ENCODE results near the gene PLGRKT. TPM values are rescaled to one million over a fixed set of nuclear protein-coding genes. Genes with fewer than 3 reads are reported as not detected.
"Not testable (repeated sequence)": the region's sequence is repeated elsewhere in the genome, so short reads cannot be mapped to it uniquely, and the experiment has no call there.

Gene PLGRKT

GRCh38 chr9:5321058-5321457 lies 116.7 kb downstream of the PLGRKT start:
- H3K36me3 ChIP-seq (ENCODE audit: insufficient read depth, low read length), result no peaks in the 10 kb centered on the region
- H3K4me3 ChIP-seq (ENCODE audit: low read length), result no peak overlapping the region
- H3K9me3 ChIP-seq (replicated peaks; ENCODE audit: low read length), result no peaks in the 10 kb centered on the region
- H3K4me1 ChIP-seq (ENCODE audit: control insufficient read depth, insufficient read depth, low read length), result no peaks in the 10 kb centered on the region
- H3K9ac ChIP-seq (ENCODE audit: low read depth, low read length), result no peak overlapping the region
- H3K27me3 ChIP-seq (ENCODE audit: control insufficient read depth, insufficient read depth, low read length), result peaks cover 6% of the 10 kb centered on the region
- no peak overlapping the region for H3K4me2 ChIP-seq (ENCODE audit: low read length)

GRCh38 chr9:5316406-5316805 lies 121.3 kb downstream of the PLGRKT start:
- H3K4me1 ChIP-seq (ENCODE audit: control insufficient read depth, insufficient read depth, low read length); H3K4me2 ChIP-seq (ENCODE audit: low read length); H3K27me3 ChIP-seq (ENCODE audit: control insufficient read depth, insufficient read depth, low read length); H3K36me3 ChIP-seq (ENCODE audit: insufficient read depth, low read length); H3K4me3 ChIP-seq (ENCODE audit: low read length); H3K9ac ChIP-seq (ENCODE audit: low read depth, low read length); H3K9me3 ChIP-seq (replicated peaks; ENCODE audit: low read length): not testable (repeated sequence)

- Histone ChIP-seq H3K27me3 (ENCODE audit: control insufficient read depth, insufficient read depth, low read length) (peaks cover 3% of the 10 kb centered on the region), H3K36me3 (ENCODE audit: insufficient read depth, low read length) (no peaks in the 10 kb centered on the region), H3K4me1 (ENCODE audit: control insufficient read depth, insufficient read depth, low read length) (no peaks in the 10 kb centered on the region), H3K4me3 (ENCODE audit: low read length) (no peak overlapping the region), H3K9ac (ENCODE audit: low read depth, low read length) (no peak overlapping the region), H3K4me2 (ENCODE audit: low read length) (no peak overlapping the region), H3K9me3 (replicated peaks; ENCODE audit: low read length) (peaks cover 4% of the 10 kb centered on the region)
Measured at GRCh38 chr9:5315187-5315923, 122.4 kb downstream of the PLGRKT start.

- no peak overlapping the region for H3K4me2 ChIP-seq (ENCODE audit: low read length)
- no peak overlapping the region for H3K9ac ChIP-seq (ENCODE audit: low read depth, low read length)
- no peak overlapping the region for H3K4me3 ChIP-seq (ENCODE audit: low read length)
- peaks cover 4% of the 10 kb centered on the region for H3K9me3 ChIP-seq (replicated peaks; ENCODE audit: low read length)
- no peaks in the 10 kb centered on the region for H3K4me1 ChIP-seq (ENCODE audit: control insufficient read depth, insufficient read depth, low read length)
- H3K27me3 ChIP-seq (ENCODE audit: control insufficient read depth, insufficient read depth, low read length), result peaks cover 10% of the 10 kb centered on the region
- H3K36me3 ChIP-seq (ENCODE audit: insufficient read depth, low read length), result no peaks in the 10 kb centered on the region
Measured at GRCh38 chr9:5310851-5311250, 126.9 kb downstream of the PLGRKT start.

Small RNAs within 50 kb of the gene (small RNA-seq; reads per million reads assigned to genes)
- not detected for gene AL135786.1
- gene HMGN2P31, result not detected
